ENCODE results near the gene CLASRP.

CLASRP gene

DNA sequence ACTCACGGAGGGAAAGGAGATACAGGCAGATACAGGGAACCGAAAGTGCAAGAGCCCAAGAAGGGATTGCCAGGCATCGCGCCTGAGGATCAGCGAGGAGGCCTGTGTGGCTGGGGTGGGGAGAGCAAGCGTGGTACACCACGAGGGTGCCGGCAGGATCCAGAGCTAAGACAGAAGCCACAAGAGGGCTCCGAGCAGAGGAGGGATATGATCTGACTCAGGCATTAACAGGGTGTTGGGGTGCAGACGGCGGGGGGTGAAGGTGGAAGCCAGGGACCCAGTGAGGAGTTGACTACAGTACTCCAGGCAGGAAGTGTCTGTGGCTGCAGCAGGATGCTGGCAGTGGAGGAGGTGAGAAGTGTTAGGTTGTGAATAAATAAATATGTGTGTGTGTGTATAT, 48.7 kb downstream of the CLASRP start:
- H3K4me1 ChIP-seq (ENCODE audit: control insufficient read depth, low read length): peaks cover 13% of the 10 kb centered on the region
- no peaks in the 10 kb centered on the region for H3K9me2 ChIP-seq (replicated peaks; ENCODE audit: control insufficient read depth, low read length)
- H3K79me2 ChIP-seq (ENCODE audit: control insufficient read depth, low read length): peaks cover 59% of the 10 kb centered on the region
- H3K36me3 ChIP-seq (ENCODE audit: control insufficient read depth, low read length): peaks cover 60% of the 10 kb centered on the region
- no peak overlapping the region for H3K4me2 ChIP-seq (ENCODE audit: low read length)
- no peak overlapping the region for H3K4me3 ChIP-seq (ENCODE audit: low read length)
- H3K27ac ChIP-seq (ENCODE audit: low read depth, low read length): no peak overlapping the region
- no peaks in the 10 kb centered on the region for H3K27me3 ChIP-seq (ENCODE audit: control insufficient read depth, low read length)
- TF ChIP-seq EZH2phosphoT487 (IDR thresholded peaks at IDR 0.05; ENCODE audit: borderline replicate concordance, low read length): no peak
- TF ChIP-seq, protein P1, sequence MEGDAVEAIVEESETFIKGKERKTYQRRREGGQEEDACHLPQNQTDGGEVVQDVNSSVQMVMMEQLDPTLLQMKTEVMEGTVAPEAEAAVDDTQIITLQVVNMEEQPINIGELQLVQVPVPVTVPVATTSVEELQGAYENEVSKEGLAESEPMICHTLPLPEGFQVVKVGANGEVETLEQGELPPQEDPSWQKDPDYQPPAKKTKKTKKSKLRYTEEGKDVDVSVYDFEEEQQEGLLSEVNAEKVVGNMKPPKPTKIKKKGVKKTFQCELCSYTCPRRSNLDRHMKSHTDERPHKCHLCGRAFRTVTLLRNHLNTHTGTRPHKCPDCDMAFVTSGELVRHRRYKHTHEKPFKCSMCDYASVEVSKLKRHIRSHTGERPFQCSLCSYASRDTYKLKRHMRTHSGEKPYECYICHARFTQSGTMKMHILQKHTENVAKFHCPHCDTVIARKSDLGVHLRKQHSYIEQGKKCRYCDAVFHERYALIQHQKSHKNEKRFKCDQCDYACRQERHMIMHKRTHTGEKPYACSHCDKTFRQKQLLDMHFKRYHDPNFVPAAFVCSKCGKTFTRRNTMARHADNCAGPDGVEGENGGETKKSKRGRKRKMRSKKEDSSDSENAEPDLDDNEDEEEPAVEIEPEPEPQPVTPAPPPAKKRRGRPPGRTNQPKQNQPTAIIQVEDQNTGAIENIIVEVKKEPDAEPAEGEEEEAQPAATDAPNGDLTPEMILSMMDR (IDR thresholded peaks at IDR 0.05; ENCODE audit: low read depth, low read length, poor library complexity, severe bottlenecking): no peak
- H3K9me3 ChIP-seq (ENCODE audit: control insufficient read depth, insufficient read depth, low read length): no peaks in the 10 kb centered on the region
- peaks cover 21% of the 10 kb centered on the region for H3F3A ChIP-seq (ENCODE audit: control insufficient read depth, insufficient read depth)
- H4K20me1 ChIP-seq (ENCODE audit: control insufficient read depth, insufficient read depth, low read depth, low read length): no peaks in the 10 kb centered on the region

DNA sequence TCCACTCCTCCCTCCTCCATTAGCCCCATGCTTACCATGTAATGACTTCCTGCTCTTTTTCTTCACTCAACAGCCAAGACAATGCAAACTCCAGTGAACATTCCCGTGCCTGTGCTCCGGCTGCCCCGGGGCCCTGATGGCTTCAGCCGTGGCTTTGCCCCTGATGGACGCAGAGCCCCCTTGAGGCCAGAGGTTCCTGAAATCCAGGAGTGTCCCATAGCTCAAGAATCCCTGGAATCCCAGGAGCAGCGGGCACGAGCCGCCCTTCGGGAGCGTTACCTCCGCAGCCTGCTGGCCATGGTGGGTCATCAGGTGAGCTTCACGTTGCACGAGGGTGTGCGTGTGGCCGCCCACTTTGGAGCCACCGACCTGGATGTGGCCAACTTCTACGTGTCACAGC, 51.2 kb downstream of the CLASRP start:
- H3K27ac ChIP-seq (ENCODE audit: low read depth, low read length): no peak overlapping the region
- peaks cover 21% of the 10 kb centered on the region for H3F3A ChIP-seq (ENCODE audit: control insufficient read depth, insufficient read depth)

DNA sequence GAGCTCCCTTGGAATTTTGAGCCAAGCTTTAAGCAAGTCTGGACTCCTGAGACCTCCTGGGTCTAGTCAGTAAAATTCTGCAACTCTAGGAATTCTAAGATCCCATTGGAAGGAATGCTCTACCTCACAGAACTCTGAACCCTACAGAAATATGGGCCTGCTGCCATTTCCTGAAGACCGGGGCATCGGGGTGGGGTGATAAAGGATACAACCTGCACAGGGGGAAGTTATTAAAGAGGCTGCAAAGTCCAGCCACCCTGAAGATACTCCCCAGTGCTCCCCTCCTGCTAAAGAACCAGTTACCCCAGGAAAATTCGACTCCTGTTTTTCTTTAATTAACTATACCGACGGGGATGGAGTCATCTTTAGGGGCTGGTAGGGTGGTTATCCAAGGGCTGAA, 51.8 kb downstream of the CLASRP start:
- H3K9me3 ChIP-seq (ENCODE audit: control insufficient read depth, insufficient read depth, low read length): no peaks in the 10 kb centered on the region
- H3K4me3 ChIP-seq (ENCODE audit: low read length): no peak overlapping the region
- H3K4me1 ChIP-seq (ENCODE audit: control insufficient read depth, low read length): peaks cover 27% of the 10 kb centered on the region
- peaks cover 21% of the 10 kb centered on the region for H3F3A ChIP-seq (ENCODE audit: control insufficient read depth, insufficient read depth)
- H3K36me3 ChIP-seq (ENCODE audit: control insufficient read depth, low read length): peaks cover 56% of the 10 kb centered on the region
- peaks cover 14% of the 10 kb centered on the region; the same call in 1 of the 2 replicates for H4K20me1 ChIP-seq (ENCODE audit: control insufficient read depth, insufficient read depth, low read depth, low read length)
- no peak overlapping the region for H3K27ac ChIP-seq (ENCODE audit: low read depth, low read length)
- no peak overlapping the region; the same call in 1 of the 2 replicates for H3K4me2 ChIP-seq (ENCODE audit: low read length)
- H3K79me2 ChIP-seq (ENCODE audit: control insufficient read depth, low read length): peaks cover 58% of the 10 kb centered on the region
- H3K9me2 ChIP-seq (replicated peaks; ENCODE audit: control insufficient read depth, low read length): no peaks in the 10 kb centered on the region
- H3K27me3 ChIP-seq (ENCODE audit: control insufficient read depth, low read length): no peaks in the 10 kb centered on the region
- TF ChIP-seq, protein P1 (IDR thresholded peaks at IDR 0.05; ENCODE audit: low read depth, low read length, poor library complexity, severe bottlenecking): no peak
- no peak for TF ChIP-seq EZH2phosphoT487 (IDR thresholded peaks at IDR 0.05; ENCODE audit: borderline replicate concordance, low read length)

More for the DNA sequence above, 51.2 kb downstream of the CLASRP start:
- Histone ChIP-seq H3K4me2 (ENCODE audit: low read length) (no peak overlapping the region), H3K4me1 (ENCODE audit: control insufficient read depth, low read length) (peaks cover 27% of the 10 kb centered on the region), H3K9me2 (replicated peaks; ENCODE audit: control insufficient read depth, low read length) (no peaks in the 10 kb centered on the region), H3K36me3 (ENCODE audit: control insufficient read depth, low read length) (peaks cover 61% of the 10 kb centered on the region), H3K27me3 (ENCODE audit: control insufficient read depth, low read length) (no peaks in the 10 kb centered on the region), H3K9me3 (ENCODE audit: control insufficient read depth, insufficient read depth, low read length) (no peaks in the 10 kb centered on the region), H4K20me1 (ENCODE audit: control insufficient read depth, insufficient read depth, low read depth, low read length) (peaks cover 13% of the 10 kb centered on the region; the same call in 1 of the 2 replicates), H3K4me3 (ENCODE audit: low read length) (no peak overlapping the region), H3K79me2 (ENCODE audit: control insufficient read depth, low read length) (peaks cover 58% of the 10 kb centered on the region)
- TF ChIP-seq EZH2phosphoT487 (IDR thresholded peaks at IDR 0.05; ENCODE audit: borderline replicate concordance, low read length): no peak
- TF ChIP-seq, protein P1 (IDR thresholded peaks at IDR 0.05; ENCODE audit: low read depth, low read length, poor library complexity, severe bottlenecking): no peak
